CMK (cell line): ENCODE data around the gene RTL10.

ENCODE experiments used
- DNase-seq: peaks from one replicate; pipeline ENCODE4 v3.0.0-alpha.2; 2010; ENCODE audit warnings: low read depth

RTL10 gene

DNA sequence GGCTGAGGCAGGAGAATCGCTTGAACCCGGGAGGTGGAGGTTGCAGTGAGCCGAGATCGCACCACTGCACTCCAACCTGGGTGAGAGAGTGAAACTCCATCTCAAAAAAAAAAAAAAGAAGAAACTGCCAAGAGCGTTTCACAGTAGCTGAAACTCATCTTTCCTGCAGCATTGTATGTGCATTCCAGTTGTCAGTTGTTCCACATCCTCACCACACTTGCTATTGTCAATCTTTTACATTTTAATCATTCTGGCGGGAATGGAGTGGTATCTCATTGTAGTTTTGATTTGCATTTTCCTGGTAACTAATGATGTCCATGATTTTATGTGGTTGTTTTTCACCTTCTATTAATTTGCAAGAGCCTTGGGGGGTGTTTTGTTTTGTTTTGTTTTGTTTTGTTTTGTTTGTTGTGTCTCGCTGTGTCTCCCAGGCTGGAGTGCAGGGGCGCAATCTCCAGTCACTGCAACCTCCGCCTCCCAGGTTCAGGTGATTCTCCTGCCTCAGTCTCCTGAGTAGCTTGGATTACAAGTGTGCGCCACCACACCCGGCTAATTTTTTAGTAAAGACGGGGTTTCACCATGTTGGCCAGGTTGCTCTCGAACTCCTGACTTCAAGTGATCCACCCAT, 8.1 kb upstream of the RTL10 start:
- no peak for DNase-seq

DNA sequence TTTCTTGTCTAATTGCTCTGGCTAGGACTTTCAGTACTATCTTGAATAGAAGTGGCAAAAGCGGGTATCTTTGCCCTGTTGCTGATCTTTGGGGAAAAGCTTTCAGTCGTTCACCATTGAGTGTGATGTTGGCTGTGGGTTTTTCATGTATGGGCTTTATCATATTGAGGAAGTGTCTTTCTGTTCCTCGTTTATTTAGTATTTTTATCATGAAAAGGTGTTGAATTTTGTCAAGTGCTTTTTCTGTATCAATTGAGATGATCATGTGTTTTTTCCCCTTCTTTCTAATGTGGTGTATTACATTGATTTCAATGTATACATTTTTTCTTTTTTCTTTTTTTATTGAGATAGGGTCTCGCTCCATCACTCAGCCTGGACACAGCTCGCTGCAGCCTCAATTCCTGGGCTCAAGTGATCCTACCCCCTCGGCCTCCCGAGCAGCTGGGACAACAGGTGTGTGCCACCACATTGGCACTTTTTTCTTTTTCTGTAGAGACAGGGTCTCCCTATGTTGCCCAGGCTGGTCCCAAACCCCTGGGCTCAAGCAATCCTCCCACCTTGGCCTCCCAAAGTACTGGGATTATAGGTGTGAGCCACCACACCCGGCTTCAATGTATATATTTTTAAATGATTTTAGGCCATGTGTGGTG, 5.3 kb upstream of the RTL10 start:
- DNase-seq, result no peak

GRCh38 chr22:19857382-19857781, 2.7 kb upstream of the RTL10 start:
- no peak for DNase-seq

- DNase-seq, result peak; percentile 48
Measured at GRCh38 chr22:19855504-19856409, 1.1 kb upstream of the RTL10 start.

GRCh38 chr22:19853879-19854777, 546 bp downstream of the RTL10 start:
- no peak for DNase-seq

DNA sequence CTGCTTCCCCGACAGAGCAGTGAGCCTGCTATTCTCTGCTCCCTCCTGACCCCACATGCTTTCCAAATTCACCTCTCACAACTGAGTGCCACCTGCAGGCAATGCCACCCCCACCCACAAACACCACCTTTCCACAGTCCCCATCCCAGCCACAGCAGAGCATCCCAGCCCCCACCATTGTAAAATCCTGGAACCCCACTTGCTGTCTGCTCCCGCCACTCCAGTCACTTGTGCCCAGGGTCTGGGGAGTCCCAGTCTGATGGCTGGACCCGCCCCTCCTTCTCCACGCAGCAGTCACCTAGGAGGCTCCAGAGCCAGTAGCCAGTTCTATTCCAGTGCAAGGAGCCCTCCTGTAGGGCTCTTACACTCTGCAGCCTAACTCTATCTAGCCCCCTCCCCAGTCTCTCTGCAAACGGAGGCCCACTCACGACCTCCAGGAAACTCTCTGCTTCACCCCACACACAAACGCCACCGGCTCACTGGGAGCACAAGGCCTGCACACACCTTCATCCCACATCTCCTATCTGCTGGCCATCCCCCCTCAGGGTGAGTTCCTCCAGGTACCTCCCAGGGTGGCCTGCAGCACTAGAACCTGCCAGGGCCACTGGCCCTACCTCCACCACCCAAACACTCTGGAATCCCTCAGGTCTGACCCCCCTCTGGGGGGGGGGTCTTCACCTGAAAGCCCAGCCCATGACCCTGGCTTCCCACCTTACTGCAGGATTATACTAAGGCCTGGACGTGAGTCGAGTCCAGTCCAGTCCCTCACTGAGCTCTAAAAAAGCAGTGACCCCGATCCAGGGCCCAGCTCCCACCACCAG, 1.4 kb downstream of the RTL10 start:
- no peak for DNase-seq

DNA sequence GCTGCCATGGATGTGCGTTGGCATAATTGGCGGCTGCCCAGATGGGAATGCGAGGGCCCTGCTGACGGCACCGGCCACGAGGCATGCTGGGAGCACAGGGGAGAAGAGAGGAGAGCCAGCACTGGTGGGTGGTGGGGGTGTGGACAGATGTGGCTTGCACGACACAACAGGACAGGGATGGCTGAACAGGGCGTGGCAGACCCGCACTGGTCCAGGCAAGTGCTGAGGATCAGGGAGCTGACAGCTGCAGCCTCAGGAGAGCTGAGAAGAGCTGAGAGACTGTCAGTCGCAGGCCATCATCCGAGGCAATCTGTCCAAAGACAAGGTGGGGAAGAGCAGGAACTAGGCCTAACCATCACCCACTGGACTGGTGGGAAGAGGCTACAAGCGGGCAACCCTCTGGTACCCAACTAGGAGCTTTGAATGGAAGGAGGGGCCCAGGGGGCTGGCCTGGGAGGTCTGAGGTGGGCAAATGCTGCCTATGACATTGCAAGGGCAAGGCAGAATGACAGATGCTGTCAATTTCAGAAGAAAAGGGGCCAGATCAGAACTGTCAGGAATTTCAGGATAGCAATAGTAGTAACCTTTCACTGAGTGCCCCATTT, 2.4 kb downstream of the RTL10 start:
- DNase-seq, result no peak

- no peak for DNase-seq
Measured at GRCh38 chr22:19851291-19852176, 3.1 kb downstream of the RTL10 start.

DNA sequence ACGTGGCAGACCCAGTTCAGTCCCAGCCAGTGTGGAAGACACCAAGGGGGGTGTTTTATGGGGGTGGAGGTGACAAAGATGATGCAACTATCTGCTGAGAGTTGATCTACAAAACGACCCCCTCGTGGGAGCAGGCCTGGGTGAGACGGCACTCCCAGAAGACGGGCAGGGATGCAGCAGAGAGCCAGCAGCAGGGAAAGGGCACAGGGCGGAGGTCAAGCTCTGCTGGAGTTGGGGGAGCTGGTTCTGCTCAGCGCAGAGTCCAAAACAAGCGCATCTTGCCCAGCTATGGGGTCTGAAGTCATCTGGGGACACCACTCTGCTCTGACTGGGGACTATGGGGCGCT, 3.9 kb downstream of the RTL10 start:
- no peak for DNase-seq

DNA sequence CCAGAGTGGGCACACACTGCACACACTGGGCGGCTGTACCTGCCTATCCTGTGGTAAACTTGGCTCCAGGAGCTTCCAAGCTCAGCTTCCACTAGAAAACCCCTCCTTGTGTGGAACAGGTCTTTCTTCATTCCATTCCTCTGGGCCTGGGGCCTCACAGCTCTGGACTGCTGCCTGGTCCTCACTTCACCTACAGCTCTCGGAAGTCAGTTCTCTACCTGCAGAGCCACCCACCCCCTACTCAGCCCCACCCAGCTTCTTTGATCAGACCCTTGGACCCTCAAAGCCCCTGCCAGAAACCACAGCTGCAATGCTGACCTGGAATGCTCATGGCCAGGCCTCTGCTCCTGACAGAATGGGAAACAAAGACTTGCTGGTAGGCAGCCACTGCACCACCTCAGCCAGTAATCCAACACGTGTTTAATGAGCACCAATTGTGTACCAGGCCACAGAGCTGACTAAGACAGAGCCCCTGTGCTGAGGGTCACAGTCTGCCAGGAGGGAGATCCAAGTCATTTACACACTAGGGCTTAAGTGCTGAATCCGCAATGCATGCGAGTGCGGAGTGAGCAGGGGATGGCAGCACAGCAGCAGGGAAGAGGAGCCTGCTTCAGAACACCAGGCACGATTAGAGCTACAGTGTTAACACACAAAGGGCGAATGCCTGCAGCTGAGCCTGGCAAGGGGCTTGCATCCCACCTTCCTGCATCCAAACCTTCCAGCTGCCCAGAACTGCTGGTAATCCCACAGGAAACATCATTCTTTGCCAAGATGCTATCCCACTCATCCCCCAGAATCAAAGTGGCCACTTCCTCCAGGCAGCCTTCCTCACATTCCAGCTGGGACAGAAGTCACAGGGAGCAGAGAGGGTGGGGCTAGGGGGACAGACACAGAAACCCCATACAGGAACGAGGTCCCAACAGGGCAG, 4.6 kb downstream of the RTL10 start:
- DNase-seq, result no peak

GRCh38 chr22:19848298-19849224, 6.1 kb downstream of the RTL10 start:
- DNase-seq, result no peak

DNA sequence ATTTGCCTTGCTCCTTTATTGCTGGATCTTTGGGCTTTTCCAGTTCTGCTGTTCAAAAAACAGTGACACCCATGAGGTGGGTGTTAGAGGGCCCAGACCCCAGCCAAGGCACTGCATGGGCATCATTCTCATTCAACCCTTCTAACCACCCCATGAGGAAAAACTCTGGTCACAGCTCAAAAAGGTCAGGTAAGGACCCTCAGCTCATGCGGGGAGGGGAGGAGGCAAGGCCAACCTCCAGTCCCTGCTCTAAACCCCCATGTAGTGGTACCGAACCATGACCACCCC, 7.4 kb downstream of the RTL10 start:
- no peak for DNase-seq

DNA sequence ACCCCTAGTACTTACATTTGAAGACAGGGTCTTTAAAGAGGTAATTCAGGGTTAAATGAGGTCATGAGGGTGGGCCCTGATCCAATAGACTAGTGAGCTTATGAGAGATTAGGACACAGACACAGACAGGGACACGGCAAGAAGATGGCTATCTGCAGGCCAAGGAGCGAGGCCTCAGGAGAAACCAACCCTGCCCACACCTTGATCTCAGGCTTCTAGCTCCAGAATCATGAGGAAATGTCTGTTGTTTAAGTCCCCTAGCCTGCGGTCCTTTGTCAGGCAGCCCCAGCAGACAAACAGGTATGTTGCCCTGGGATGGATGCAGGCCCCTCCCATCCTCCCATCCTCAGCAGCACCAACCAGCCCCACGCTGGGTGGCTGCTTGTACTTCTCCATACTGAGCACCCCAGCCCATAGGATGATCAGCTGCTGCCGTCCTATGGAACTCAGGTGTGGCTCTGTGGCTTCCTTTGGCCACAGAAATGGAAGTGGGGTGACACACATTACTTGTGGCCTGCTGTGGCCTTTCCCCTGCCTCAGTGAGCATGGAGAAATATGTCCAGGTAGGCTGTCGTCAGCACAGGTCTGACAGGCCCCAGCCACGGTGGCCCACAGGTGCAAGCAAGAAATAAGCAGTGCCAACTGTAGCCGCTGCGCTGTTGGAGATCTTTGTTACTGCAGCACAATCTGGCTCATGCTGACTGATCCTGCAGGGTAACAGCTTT, 7.9 kb downstream of the RTL10 start:
- DNase-seq, result no peak

GRCh38 chr22:19845054-19845722, 9.5 kb downstream of the RTL10 start:
- DNase-seq, result no peak

DNA sequence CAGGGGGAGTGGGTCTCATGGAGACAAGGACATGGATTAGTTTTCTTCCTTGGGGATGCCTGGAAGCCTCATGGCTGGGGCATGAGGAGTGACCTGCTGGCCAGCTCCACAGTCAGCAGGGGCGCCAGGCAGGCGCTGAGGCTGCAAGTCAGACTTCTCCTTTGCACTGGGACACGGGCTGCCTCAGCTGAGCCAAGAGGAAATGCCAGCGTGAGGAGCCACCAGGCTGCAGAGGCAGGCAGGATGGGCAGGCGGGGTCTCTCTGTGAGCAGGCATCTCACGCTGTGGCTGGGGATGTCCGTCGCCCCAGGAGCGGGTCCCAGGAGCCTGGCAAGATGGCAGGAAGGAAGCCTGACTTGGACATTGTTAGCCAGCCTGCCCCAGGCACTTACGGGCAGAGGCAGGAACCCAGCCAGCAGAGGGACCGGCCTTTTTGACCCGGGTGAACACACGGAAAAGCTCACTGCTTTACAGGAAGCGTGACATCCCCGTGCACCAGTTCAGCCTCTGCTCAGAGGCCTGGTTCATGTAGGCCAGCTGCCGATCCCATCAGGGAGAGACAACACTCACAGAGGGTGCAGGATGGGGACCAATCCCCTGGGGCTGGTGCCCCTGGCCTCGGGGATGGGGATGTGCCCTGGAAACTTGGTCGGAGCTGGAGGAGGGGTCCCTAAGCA, 10.2 kb downstream of the RTL10 start:
- DNase-seq, result no peak

DNA sequence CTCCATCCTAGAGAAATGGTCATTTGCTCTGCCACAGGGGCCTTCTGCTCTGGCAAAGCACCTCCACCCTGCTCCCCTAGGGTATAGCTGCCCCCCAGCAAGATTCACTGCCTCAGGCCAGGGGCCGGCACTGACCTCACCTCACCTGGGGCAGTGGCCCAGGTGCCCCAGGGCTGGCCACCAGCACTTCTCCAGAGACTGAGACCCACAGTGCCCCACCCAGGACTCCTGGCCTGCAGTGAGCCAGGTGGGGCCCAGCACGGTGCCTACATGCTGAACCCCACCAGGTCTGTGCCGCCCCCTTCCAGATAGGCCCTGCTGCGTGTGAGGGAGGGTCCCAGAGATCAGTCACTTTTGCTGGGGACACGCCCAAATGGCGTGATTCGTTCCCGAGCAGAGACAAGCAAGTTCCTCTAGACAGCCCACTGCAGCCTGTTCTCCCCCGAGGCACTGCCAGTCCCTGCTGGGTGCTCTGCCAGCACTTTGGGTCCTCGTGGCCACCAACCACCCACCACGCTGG, 10.8 kb downstream of the RTL10 start:
- DNase-seq, result no peak
